Measurements from ENCODE around the gene AFF1. TPM values are rescaled to one million over a fixed set of nuclear protein-coding genes. Genes with fewer than 3 reads are reported as not detected.

AFF1 gene
- total and polyA plus RNA-seq, 2 experiments from 2014 or later = 9.4 to 13.8 TPM

GRCh38 chr4:87129681-87130080, 194.9 kb downstream of the AFF1 start:
- no peak overlapping the region for H3K4me3 ChIP-seq
- H3K4me2 ChIP-seq (ENCODE audit: unreplicated experiment) = no peak overlapping the region
- H3K27me3 ChIP-seq (replicated peaks; ENCODE audit: insufficient read depth) = no peaks in the 10 kb centered on the region
- no peaks in the 10 kb centered on the region for H3F3A ChIP-seq (ENCODE audit: insufficient read depth)
- TF ChIP-seq EZH2 (IDR thresholded peaks at IDR 0.05; ENCODE audit: insufficient read depth, poor library complexity, severe bottlenecking) = no peak
- no peak for TF ChIP-seq EZH2phosphoT487 (IDR thresholded peaks at IDR 0.05; ENCODE audit: insufficient read depth, low read depth)
- no peak overlapping the region for H3K9ac ChIP-seq
- no peaks in the 10 kb centered on the region for H3K79me2 ChIP-seq (ENCODE audit: insufficient read depth)
- no peak for DNase-seq
- in situ Hi-C loops (cut with MboI) = loop anchor here (25.0 kb wide), 1 partner anchor 333 kb away; no protein-coding TSS in a partner anchor
- peaks cover 50% of the 10 kb centered on the region; the same call in 1 of the 2 replicates for H3K36me3 ChIP-seq (ENCODE audit: low read depth)
- no peaks in the 10 kb centered on the region for H3K9me3 ChIP-seq (ENCODE audit: low read depth)
- H4K20me1 ChIP-seq (ENCODE audit: insufficient read depth) = no peaks in the 10 kb centered on the region
- H2AFZ ChIP-seq = no peak overlapping the region
- 100% methylated on average over 6 of the region's 6 CpGs for WGBS, 2 experiments (ENCODE audit: low coverage in 1 of 2, low lambda C conversion rate in 2 of 2, missing lambda C conversion rate in 2 of 2)
- no peaks in the 10 kb centered on the region for H3K9me2 ChIP-seq (ENCODE audit: insufficient read depth)
- H3K27ac ChIP-seq = no peak overlapping the region
- H3K4me1 ChIP-seq (ENCODE audit: insufficient read depth) = no peaks in the 10 kb centered on the region

GRCh38 chr4:87130985-87131703, 196.3 kb downstream of the AFF1 start:
- Histone ChIP-seq H3K79me2 (ENCODE audit: insufficient read depth) (no peaks in the 10 kb centered on the region), H4K20me1 (ENCODE audit: insufficient read depth) (no peaks in the 10 kb centered on the region), H3K4me1 (ENCODE audit: insufficient read depth) (no peaks in the 10 kb centered on the region), H3K27me3 (replicated peaks; ENCODE audit: insufficient read depth) (no peaks in the 10 kb centered on the region), H3K4me3 (no peak overlapping the region), H2AFZ (no peak overlapping the region), H3K9ac (no peak overlapping the region), H3K36me3 (ENCODE audit: low read depth) (peaks cover 50% of the 10 kb centered on the region; the same call in 1 of the 2 replicates), H3K27ac (no peak overlapping the region), H3K4me2 (ENCODE audit: unreplicated experiment) (no peak overlapping the region), H3K9me3 (ENCODE audit: low read depth) (no peaks in the 10 kb centered on the region), H3F3A (ENCODE audit: insufficient read depth) (no peaks in the 10 kb centered on the region), H3K9me2 (ENCODE audit: insufficient read depth) (no peaks in the 10 kb centered on the region)
- TF ChIP-seq EZH2 (IDR thresholded peaks at IDR 0.05; ENCODE audit: insufficient read depth, poor library complexity, severe bottlenecking) = no peak
- no peak for TF ChIP-seq EZH2phosphoT487 (IDR thresholded peaks at IDR 0.05; ENCODE audit: insufficient read depth, low read depth)
- in situ Hi-C loops (cut with MboI) = loop anchor here (25.0 kb wide), 1 partner anchor 331 kb away; no protein-coding TSS in a partner anchor
- WGBS, 2 experiments (ENCODE audit: low coverage in 1 of 2, low lambda C conversion rate in 2 of 2, missing lambda C conversion rate in 2 of 2) = 93 to 97% methylated on average over 7 of the region's 7 CpGs
- DNase-seq = no peak

GRCh38 chr4:87132035-87132434, 197.2 kb downstream of the AFF1 start:
- WGBS, 2 experiments (ENCODE audit: low coverage in 1 of 2, low lambda C conversion rate in 2 of 2, missing lambda C conversion rate in 2 of 2) = 93 to 94% methylated on average over 8 of the region's 8 CpGs
- in situ Hi-C loops (cut with MboI) = loop anchor here (25.0 kb wide), 1 partner anchor 330 kb away; no protein-coding TSS in a partner anchor

GRCh38 chr4:87133183-87133582, 198.4 kb downstream of the AFF1 start:
- 95 to 100% methylated on average over 2 of the region's 2 CpGs for WGBS, 2 experiments (ENCODE audit: low coverage in 1 of 2, low lambda C conversion rate in 2 of 2, missing lambda C conversion rate in 2 of 2)
- H4K20me1 ChIP-seq (ENCODE audit: insufficient read depth) = no peaks in the 10 kb centered on the region
- H3K4me2 ChIP-seq (ENCODE audit: unreplicated experiment) = no peak overlapping the region
- TF ChIP-seq EZH2 (IDR thresholded peaks at IDR 0.05; ENCODE audit: insufficient read depth, poor library complexity, severe bottlenecking) (no peak), EZH2phosphoT487 (IDR thresholded peaks at IDR 0.05; ENCODE audit: insufficient read depth, low read depth) (no peak)
- H3K9ac ChIP-seq = no peak overlapping the region
- no peaks in the 10 kb centered on the region for H3K79me2 ChIP-seq (ENCODE audit: insufficient read depth)
- no peak overlapping the region for H3K4me3 ChIP-seq
- H3K36me3 ChIP-seq (ENCODE audit: low read depth) = peaks cover 47% of the 10 kb centered on the region; the same call in 1 of the 2 replicates
- H3K9me2 ChIP-seq (ENCODE audit: insufficient read depth) = no peaks in the 10 kb centered on the region
- in situ Hi-C loops (cut with MboI) = loop anchor here (25.0 kb wide), 1 partner anchor 329 kb away; no protein-coding TSS in a partner anchor
- no peaks in the 10 kb centered on the region for H3F3A ChIP-seq (ENCODE audit: insufficient read depth)
- DNase-seq = no peak
- H2AFZ ChIP-seq = no peak overlapping the region
- H3K4me1 ChIP-seq (ENCODE audit: insufficient read depth) = no peaks in the 10 kb centered on the region
- H3K27ac ChIP-seq = no peak overlapping the region
- H3K27me3 ChIP-seq (replicated peaks; ENCODE audit: insufficient read depth) = no peaks in the 10 kb centered on the region
- no peaks in the 10 kb centered on the region for H3K9me3 ChIP-seq (ENCODE audit: low read depth)

More at GRCh38 chr4:87132035-87132434, 197.2 kb downstream of the AFF1 start:
- no peak for TF ChIP-seq EZH2phosphoT487 (IDR thresholded peaks at IDR 0.05; ENCODE audit: insufficient read depth, low read depth)
- no peak for TF ChIP-seq EZH2 (IDR thresholded peaks at IDR 0.05; ENCODE audit: insufficient read depth, poor library complexity, severe bottlenecking)
- H2AFZ ChIP-seq = no peak overlapping the region
- H3K79me2 ChIP-seq (ENCODE audit: insufficient read depth) = no peaks in the 10 kb centered on the region
- H3F3A ChIP-seq (ENCODE audit: insufficient read depth) = no peaks in the 10 kb centered on the region
- H4K20me1 ChIP-seq (ENCODE audit: insufficient read depth) = no peaks in the 10 kb centered on the region
- no peak overlapping the region for H3K4me3 ChIP-seq
- H3K4me1 ChIP-seq (ENCODE audit: insufficient read depth) = no peaks in the 10 kb centered on the region
- DNase-seq = no peak
- no peak overlapping the region for H3K9ac ChIP-seq
- no peak overlapping the region for H3K4me2 ChIP-seq (ENCODE audit: unreplicated experiment)
- no peaks in the 10 kb centered on the region for H3K27me3 ChIP-seq (replicated peaks; ENCODE audit: insufficient read depth)
- H3K27ac ChIP-seq = no peak overlapping the region
- peaks cover 56% of the 10 kb centered on the region; the same call in 1 of the 2 replicates for H3K36me3 ChIP-seq (ENCODE audit: low read depth)
- H3K9me3 ChIP-seq (ENCODE audit: low read depth) = no peaks in the 10 kb centered on the region
- H3K9me2 ChIP-seq (ENCODE audit: insufficient read depth) = no peaks in the 10 kb centered on the region

Data from GM23248 (cell line).